ENCODE data around the gene NCOA1.
A peak's percentile ranks its signal among the peaks of the same experiment; 100 is the strongest.

NCOA1 gene

GRCh38 chr2:24792874-24793760 lies 302.1 kb downstream of the NCOA1 start, which contains the start of the genes CENPO and PTRHD1 (continued):
- no peak for TF ChIP-seq ZNF521 (tag by site-specific recombination; IDR thresholded peaks at IDR 0.05)
- peak; percentile 28; the same call in 1 of the 2 replicates for TF ChIP-seq ZNF843 (tag by site-specific recombination; IDR thresholded peaks at IDR 0.05)
- TF ChIP-seq PRDM6 (tag by site-specific recombination; IDR thresholded peaks at IDR 0.05), result no peak
- TF ChIP-seq KLF10 (tag by site-specific recombination; IDR thresholded peaks at IDR 0.05), result no peak; the same call in 1 of the 2 replicates
- TF ChIP-seq ZBTB20 (tag by site-specific recombination; IDR thresholded peaks at IDR 0.05), result 0 out of 2 replicates have a peak, but pooled peaks have one; percentile 38
- no peak for TF ChIP-seq AEBP2 (tag by site-specific recombination; IDR thresholded peaks at IDR 0.05; ENCODE audit: borderline replicate concordance)
- TF ChIP-seq ZNF558 (tag by site-specific recombination; IDR thresholded peaks at IDR 0.05), result no peak
- peak; percentile 35; the same call in 1 of the 2 replicates for TF ChIP-seq EGR2 (tag by site-specific recombination; IDR thresholded peaks at IDR 0.05; ENCODE audit: low read depth)
- no peak for TF ChIP-seq ZNF26 (tag by site-specific recombination; IDR thresholded peaks at IDR 0.05)
- no peak for TF ChIP-seq GLI4 (tag by site-specific recombination; IDR thresholded peaks at IDR 0.05)
- peak; percentile 72 for TF ChIP-seq GLIS1 (tag by site-specific recombination; IDR thresholded peaks at IDR 0.05)
- 0 out of 2 replicates have a peak, but pooled peaks have one; percentile 35 for TF ChIP-seq PRDM4 (tag by site-specific recombination; IDR thresholded peaks at IDR 0.05)
- peak; percentile 16; the same call in 1 of the 2 replicates for TF ChIP-seq ZNF629 (tag by site-specific recombination; IDR thresholded peaks at IDR 0.05)
- no peak for TF ChIP-seq ZNF423 (tag by site-specific recombination; IDR thresholded peaks at IDR 0.05)
- TF ChIP-seq IKZF3 (tag by site-specific recombination; IDR thresholded peaks at IDR 0.05), result no peak
- TF ChIP-seq ZNF174 (tag by site-specific recombination; IDR thresholded peaks at IDR 0.05), result no peak
- peak; percentile 94 for TF ChIP-seq YY1 (tag by site-specific recombination; IDR thresholded peaks at IDR 0.05)
- TF ChIP-seq ZNF513 (tag by site-specific recombination; IDR thresholded peaks at IDR 0.05), result no peak
- no peak for TF ChIP-seq ZNF19 (tag by site-specific recombination; IDR thresholded peaks at IDR 0.05; ENCODE audit: low read depth)
- TF ChIP-seq ZFP41 (tag by site-specific recombination; IDR thresholded peaks at IDR 0.05; ENCODE audit: borderline replicate concordance), result no peak
- TF ChIP-seq ZNF639 (tag by site-specific recombination; IDR thresholded peaks at IDR 0.05), result 0 out of 2 replicates have a peak, but pooled peaks have one; percentile 44
- TF ChIP-seq ZNF837 (tag by site-specific recombination; IDR thresholded peaks at IDR 0.05), result no peak
- TF ChIP-seq ZNF433 (tag by site-specific recombination; IDR thresholded peaks at IDR 0.05; ENCODE audit: low read depth), result no peak
- 0 out of 2 replicates have a peak, but pooled peaks have one; percentile 55 for TF ChIP-seq PBX3 (CRISPR knock-in tag; IDR thresholded peaks at IDR 0.05)
- TF ChIP-seq ZNF623 (tag by site-specific recombination; IDR thresholded peaks at IDR 0.05), result no peak
- no peak for TF ChIP-seq MEIS1 (CRISPR knock-in tag; IDR thresholded peaks at IDR 0.05; ENCODE audit: borderline replicate concordance)
